ENCODE results near the gene CCER1.

DNA sequence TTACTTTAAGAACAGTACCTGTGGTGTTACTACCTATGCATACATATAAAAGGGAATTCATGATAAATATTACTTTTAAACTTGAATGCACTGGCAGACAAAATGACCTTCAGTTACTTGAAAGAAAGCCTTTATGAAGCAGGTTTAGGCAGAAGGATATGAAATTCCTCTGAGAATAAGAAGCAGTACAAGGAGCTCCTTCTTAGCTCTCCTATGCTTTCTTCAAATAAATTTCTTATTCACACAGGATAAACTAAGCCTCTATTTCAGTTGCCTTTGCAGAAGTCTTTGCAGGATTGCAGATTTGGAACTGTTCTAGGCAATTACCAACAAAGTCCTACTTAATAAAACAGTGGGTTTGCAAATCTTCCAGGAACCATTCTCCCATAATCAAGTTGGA, 48.8 kb upstream of the CCER1 start:
- TF ChIP-seq POLR2AphosphoS5 (IDR thresholded peaks at IDR 0.05) (no peak), POLR2A (IDR thresholded peaks at IDR 0.05; ENCODE audit: low read depth) (no peak), EP300 (IDR thresholded peaks at IDR 0.05) (no peak)
- TF ChIP-seq, protein P1, sequence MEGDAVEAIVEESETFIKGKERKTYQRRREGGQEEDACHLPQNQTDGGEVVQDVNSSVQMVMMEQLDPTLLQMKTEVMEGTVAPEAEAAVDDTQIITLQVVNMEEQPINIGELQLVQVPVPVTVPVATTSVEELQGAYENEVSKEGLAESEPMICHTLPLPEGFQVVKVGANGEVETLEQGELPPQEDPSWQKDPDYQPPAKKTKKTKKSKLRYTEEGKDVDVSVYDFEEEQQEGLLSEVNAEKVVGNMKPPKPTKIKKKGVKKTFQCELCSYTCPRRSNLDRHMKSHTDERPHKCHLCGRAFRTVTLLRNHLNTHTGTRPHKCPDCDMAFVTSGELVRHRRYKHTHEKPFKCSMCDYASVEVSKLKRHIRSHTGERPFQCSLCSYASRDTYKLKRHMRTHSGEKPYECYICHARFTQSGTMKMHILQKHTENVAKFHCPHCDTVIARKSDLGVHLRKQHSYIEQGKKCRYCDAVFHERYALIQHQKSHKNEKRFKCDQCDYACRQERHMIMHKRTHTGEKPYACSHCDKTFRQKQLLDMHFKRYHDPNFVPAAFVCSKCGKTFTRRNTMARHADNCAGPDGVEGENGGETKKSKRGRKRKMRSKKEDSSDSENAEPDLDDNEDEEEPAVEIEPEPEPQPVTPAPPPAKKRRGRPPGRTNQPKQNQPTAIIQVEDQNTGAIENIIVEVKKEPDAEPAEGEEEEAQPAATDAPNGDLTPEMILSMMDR (IDR thresholded peaks at IDR 0.05), result no peak

Measured in esophagus muscularis mucosa (tissue), 4 donors.